ENCODE measurements around the gene TMTC2. TPM values are rescaled to one million over a fixed set of nuclear protein-coding genes. Genes with fewer than 3 reads are reported as not detected.

The TMTC2 gene
- total RNA-seq, 1 donor from 2014 or later, result 37.9 TPM

- intact Hi-C loops (cut with DNase I), result no loop called here
These were observed 12.2 kb downstream of the TMTC2 start for GRCh38 chr12:82698708-82699564.

GRCh38 chr12:82705774-82706173, 19.1 kb downstream of the TMTC2 start:
- Histone ChIP-seq H3K4me3 (no peak overlapping the region), H3K27me3 (no peaks in the 10 kb centered on the region), H3K9me3 (no peaks in the 10 kb centered on the region), H3K4me1 (no peaks in the 10 kb centered on the region), H3K27ac (no peak overlapping the region), H3K36me3 (no peaks in the 10 kb centered on the region)
- no peak for TF ChIP-seq CTCF (IDR thresholded peaks at IDR 0.05)
- ATAC-seq (peak; percentile 80), DNase-seq (no peak)
- intact Hi-C loops (cut with DNase I), result no loop called here

More at GRCh38 chr12:82698708-82699564, 12.2 kb downstream of the TMTC2 start:
- Histone ChIP-seq H3K36me3 (no peaks in the 10 kb centered on the region), H3K9me3 (no peaks in the 10 kb centered on the region), H3K27ac (no peak overlapping the region), H3K4me3 (no peak overlapping the region), H3K4me1 (no peaks in the 10 kb centered on the region), H3K27me3 (no peaks in the 10 kb centered on the region)
- TF ChIP-seq CTCF (IDR thresholded peaks at IDR 0.05), result no peak
- ATAC-seq (no peak), DNase-seq (no peak)

GRCh38 chr12:82708061-82708879, 21.6 kb downstream of the TMTC2 start:
- Histone ChIP-seq H3K36me3 (no peaks in the 10 kb centered on the region), H3K9me3 (no peaks in the 10 kb centered on the region), H3K4me3 (no peak overlapping the region), H3K4me1 (no peaks in the 10 kb centered on the region), H3K27me3 (no peaks in the 10 kb centered on the region), H3K27ac (no peak overlapping the region)
- intact Hi-C loops (cut with DNase I), result no loop called here
- no peak for TF ChIP-seq CTCF (IDR thresholded peaks at IDR 0.05)
- DNase-seq (no peak), ATAC-seq (peak; percentile 23)

- Histone ChIP-seq H3K27ac (no peak overlapping the region), H3K4me3 (no peak overlapping the region), H3K4me1 (no peaks in the 10 kb centered on the region), H3K27me3 (no peaks in the 10 kb centered on the region), H3K36me3 (no peaks in the 10 kb centered on the region), H3K9me3 (no peaks in the 10 kb centered on the region)
- no peak for DNase-seq
- intact Hi-C loops (cut with DNase I), result no loop called here
- no peak for TF ChIP-seq CTCF (IDR thresholded peaks at IDR 0.05)
- ATAC-seq, result no peak
These were observed 23.2 kb downstream of the TMTC2 start for GRCh38 chr12:82709794-82710355.

GRCh38 chr12:82710741-82711140, 24.0 kb downstream of the TMTC2 start:
- Histone ChIP-seq H3K4me3 (no peak overlapping the region), H3K4me1 (no peaks in the 10 kb centered on the region), H3K27ac (no peak overlapping the region), H3K27me3 (no peaks in the 10 kb centered on the region), H3K36me3 (no peaks in the 10 kb centered on the region), H3K9me3 (no peaks in the 10 kb centered on the region)
- no peak for DNase-seq
- TF ChIP-seq CTCF (IDR thresholded peaks at IDR 0.05), result no peak
- intact Hi-C loops (cut with DNase I), result no loop called here
- no peak for ATAC-seq

Measured in upper lobe of right lung (tissue), 1 donor.